ENCODE measurements around the gene FBXL17.

FBXL17 gene

DNA sequence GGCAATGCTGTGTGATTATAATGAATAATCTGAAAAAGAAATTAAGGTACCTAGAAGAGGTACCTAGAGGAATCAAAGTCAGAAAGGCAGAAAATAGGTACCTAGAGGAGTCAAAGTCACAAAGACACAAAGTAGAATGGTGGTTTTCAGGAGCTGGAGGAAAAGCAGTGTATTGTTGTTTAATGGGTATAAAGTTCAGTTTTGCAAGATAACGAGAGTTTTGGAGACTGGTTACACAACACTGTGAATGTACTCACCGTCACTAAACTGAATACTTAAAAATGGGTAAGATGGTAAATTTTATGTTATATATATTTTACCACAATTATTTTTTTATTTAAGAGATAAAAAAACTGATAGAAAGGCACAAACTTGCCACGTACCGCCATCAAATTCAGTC is 57.0 kb downstream of the FBXL17 start:
- in situ Hi-C loops (cut with HindIII; ENCODE audit: low pct_unique_long_range_greater_than_20kb, low sequenced_read_pairs) = no loop called here
- DNase-seq (ENCODE audit: low read depth in 1 of 2, low spot score in 1 of 2) = no peak
- TF ChIP-seq JUND (IDR thresholded peaks at IDR 0.05; ENCODE audit: low read depth) = no peak

GRCh38 chr5:108321341-108321740 is 60.6 kb downstream of the FBXL17 start:
- in situ Hi-C loops (cut with HindIII; ENCODE audit: low pct_unique_long_range_greater_than_20kb, low sequenced_read_pairs) = no loop called here
- TF ChIP-seq JUND (IDR thresholded peaks at IDR 0.05; ENCODE audit: low read depth) = no peak
- DNase-seq (ENCODE audit: low read depth in 1 of 2, low spot score in 1 of 2) = no peak

DNA sequence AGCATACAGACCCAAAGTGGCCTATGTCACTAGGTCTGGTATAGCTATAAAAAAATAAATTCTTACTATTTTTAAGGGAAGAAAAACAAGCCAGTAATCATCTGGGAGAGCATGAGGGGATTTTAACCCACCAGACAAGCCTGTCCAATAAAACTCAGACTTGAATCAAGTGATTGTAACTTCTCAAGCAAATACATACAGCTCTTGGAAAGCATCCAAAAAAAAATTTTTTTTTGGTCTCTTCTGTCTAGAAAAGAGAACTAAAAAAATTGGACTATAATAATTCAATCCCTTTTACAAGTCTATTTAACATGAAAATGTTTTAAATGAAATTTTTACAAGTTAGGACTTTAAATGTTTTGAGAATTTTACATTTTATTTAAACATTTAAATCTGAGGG is 61.7 kb downstream of the FBXL17 start:
- DNase-seq (ENCODE audit: low read depth in 1 of 2, low spot score in 1 of 2) = no peak
- in situ Hi-C loops (cut with HindIII; ENCODE audit: low pct_unique_long_range_greater_than_20kb, low sequenced_read_pairs) = no loop called here
- no peak for TF ChIP-seq JUND (IDR thresholded peaks at IDR 0.05; ENCODE audit: low read depth)

- no peak for DNase-seq (ENCODE audit: low read depth in 1 of 2, low spot score in 1 of 2)
- in situ Hi-C loops (cut with HindIII; ENCODE audit: low pct_unique_long_range_greater_than_20kb, low sequenced_read_pairs) = no loop called here
- no peak for TF ChIP-seq JUND (IDR thresholded peaks at IDR 0.05; ENCODE audit: low read depth)
Measured at GRCh38 chr5:108315829-108316228, 66.1 kb downstream of the FBXL17 start.

DNA sequence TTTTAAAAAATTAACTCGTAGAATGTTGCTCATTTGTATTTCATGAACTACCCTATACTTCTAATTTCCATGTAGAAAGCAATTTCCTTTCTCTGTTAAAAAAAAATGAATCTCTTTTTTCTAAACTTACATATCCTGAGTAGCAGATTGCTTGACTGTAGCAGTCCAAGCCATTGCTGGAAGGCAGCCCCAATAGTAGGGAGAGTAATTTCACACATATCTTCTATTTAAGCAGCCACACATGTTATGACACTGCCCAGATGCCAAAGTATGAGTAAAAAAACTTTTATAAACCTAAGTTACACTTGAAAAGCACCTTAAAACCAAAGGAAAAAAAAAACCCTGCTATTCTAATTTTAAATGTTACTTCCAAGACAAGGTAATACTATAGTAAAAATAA is 69.6 kb downstream of the FBXL17 start:
- in situ Hi-C loops (cut with HindIII; ENCODE audit: low pct_unique_long_range_greater_than_20kb, low sequenced_read_pairs) = no loop called here
- DNase-seq (ENCODE audit: low read depth in 1 of 2, low spot score in 1 of 2) = no peak
- no peak for TF ChIP-seq JUND (IDR thresholded peaks at IDR 0.05; ENCODE audit: low read depth)

DNA sequence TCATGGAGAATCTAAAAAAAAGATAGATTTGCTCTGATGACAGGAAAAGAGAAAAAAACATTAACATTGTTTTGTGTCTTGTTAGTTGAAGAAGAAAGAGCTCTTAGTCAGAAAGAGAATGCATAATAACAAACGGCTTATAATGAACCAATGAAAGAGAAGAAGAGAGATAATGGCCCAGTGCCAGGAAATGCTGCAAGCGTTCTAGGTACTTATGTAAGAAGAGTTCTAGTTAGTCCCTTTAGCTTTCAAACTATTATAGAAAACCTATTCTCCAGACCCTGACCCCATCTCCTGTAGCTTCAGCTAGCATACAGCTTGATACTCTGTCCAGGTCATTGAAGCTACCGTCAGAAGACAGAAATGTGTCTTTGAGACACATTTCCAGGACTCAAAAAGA is 70.2 kb downstream of the FBXL17 start:
- DNase-seq (ENCODE audit: low read depth in 1 of 2, low spot score in 1 of 2) = no peak
- in situ Hi-C loops (cut with HindIII; ENCODE audit: low pct_unique_long_range_greater_than_20kb, low sequenced_read_pairs) = no loop called here
- TF ChIP-seq JUND (IDR thresholded peaks at IDR 0.05; ENCODE audit: low read depth) = no peak

GRCh38 chr5:108303611-108304010 is 78.3 kb downstream of the FBXL17 start:
- TF ChIP-seq JUND (IDR thresholded peaks at IDR 0.05; ENCODE audit: low read depth) = no peak
- in situ Hi-C loops (cut with HindIII; ENCODE audit: low pct_unique_long_range_greater_than_20kb, low sequenced_read_pairs) = no loop called here
- DNase-seq (ENCODE audit: low read depth in 1 of 2, low spot score in 1 of 2) = no peak

DNA sequence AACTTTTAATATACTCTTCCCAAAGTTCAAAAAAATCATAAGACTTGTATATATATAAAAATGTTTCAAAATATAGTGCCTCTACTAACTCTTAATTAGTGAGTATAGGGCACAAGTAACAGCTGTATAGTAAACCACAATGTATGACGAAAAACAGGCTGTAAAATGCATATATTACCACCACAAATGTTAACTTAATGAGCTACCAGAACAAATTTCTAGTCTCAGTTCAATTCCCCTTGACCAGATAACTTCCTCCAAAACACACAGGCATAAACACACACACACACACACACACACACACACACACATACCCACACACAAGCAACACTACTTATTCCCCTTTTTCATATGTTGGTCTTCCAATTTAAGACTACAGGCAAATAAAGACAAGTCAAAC is 78.8 kb downstream of the FBXL17 start:
- no peak for TF ChIP-seq JUND (IDR thresholded peaks at IDR 0.05; ENCODE audit: low read depth)
- in situ Hi-C loops (cut with HindIII; ENCODE audit: low pct_unique_long_range_greater_than_20kb, low sequenced_read_pairs) = no loop called here
- DNase-seq (ENCODE audit: low read depth in 1 of 2, low spot score in 1 of 2) = no peak

GRCh38 chr5:108297042-108297601 is 84.8 kb downstream of the FBXL17 start:
- DNase-seq (ENCODE audit: low read depth in 1 of 2, low spot score in 1 of 2) = no peak
- no peak for TF ChIP-seq JUND (IDR thresholded peaks at IDR 0.05; ENCODE audit: low read depth)
- in situ Hi-C loops (cut with HindIII; ENCODE audit: low pct_unique_long_range_greater_than_20kb, low sequenced_read_pairs) = no loop called here

DNA sequence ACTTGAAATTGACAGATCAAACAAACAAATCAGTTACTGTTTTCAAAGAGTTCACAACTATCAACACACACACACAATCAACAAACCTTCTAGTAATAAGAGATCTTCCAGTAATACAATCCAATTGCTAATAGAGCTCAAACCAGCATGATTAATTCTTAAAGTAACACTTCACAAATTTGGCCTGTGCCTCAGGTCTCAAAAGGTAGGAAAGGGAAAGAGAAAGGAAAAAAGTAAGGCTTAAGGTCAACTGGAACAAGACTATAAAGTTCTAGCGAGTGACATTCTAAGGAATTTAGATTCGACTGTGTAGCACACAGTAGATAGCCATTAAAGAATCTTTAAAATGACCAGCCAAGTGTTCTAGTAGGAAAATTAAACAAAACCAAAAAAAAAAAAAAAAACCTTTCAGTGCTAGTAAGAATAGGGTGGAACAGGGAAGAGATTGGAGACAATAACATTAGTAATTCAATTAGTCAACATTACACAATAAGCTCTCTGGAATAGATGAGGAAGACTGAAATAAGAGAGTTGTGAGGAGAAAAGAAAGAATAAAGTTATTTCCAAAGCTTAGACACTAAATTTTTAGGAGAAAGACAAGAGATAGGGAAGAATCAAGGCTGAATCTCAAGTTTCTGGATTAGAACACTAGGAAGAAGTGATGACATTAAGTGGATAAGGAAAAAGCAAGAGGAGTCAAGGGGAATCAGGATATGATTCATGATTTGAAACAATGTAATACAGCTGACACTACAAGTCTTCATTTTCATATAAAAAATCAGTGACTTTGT is 86.1 kb downstream of the FBXL17 start:
- TF ChIP-seq JUND (IDR thresholded peaks at IDR 0.05; ENCODE audit: low read depth) = no peak
- DNase-seq (ENCODE audit: low read depth in 1 of 2, low spot score in 1 of 2) = no peak
- in situ Hi-C loops (cut with HindIII; ENCODE audit: low pct_unique_long_range_greater_than_20kb, low sequenced_read_pairs) = no loop called here

DNA sequence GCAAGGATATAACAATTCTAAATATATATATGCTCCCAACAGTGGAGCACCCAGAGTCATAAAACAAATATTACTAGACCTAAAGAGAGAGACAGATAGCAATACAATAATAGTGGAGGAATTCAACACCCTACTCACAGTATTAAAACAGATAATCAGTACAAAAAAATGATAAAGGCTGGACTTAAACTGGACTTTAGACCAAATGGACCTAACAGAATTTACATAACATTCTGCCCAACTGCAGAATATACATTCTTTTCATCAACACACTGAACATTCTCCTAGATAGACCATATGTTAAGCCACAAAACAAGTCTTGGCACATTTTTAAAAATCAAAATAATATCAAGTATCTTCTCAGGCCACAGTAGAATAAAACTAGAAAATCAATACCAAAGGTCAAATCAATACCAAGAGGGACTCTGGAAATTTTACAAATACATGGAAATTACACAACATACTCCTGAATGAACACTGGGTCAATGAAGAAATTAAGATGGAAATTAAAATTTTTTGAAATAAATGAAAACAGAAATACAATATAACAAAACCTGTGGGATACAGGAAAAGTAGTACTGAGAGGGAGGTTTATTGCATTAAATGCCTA is 100.8 kb downstream of the FBXL17 start:
- in situ Hi-C loops (cut with HindIII; ENCODE audit: low pct_unique_long_range_greater_than_20kb, low sequenced_read_pairs) = no loop called here
- DNase-seq (ENCODE audit: low read depth in 1 of 2, low spot score in 1 of 2) = no peak
- TF ChIP-seq JUND (IDR thresholded peaks at IDR 0.05; ENCODE audit: low read depth) = no peak

- TF ChIP-seq JUND (IDR thresholded peaks at IDR 0.05; ENCODE audit: low read depth) = no peak
- DNase-seq (ENCODE audit: low read depth in 1 of 2, low spot score in 1 of 2) = peak in 1 of 2 experiments; percentile 9
- in situ Hi-C loops (cut with HindIII; ENCODE audit: low pct_unique_long_range_greater_than_20kb, low sequenced_read_pairs) = no loop called here
Measured at GRCh38 chr5:108280248-108280647, 101.7 kb downstream of the FBXL17 start.

Data from T47D (cell line).